Measurements from ENCODE around the gene CNOT9.

Gene CNOT9

DNA sequence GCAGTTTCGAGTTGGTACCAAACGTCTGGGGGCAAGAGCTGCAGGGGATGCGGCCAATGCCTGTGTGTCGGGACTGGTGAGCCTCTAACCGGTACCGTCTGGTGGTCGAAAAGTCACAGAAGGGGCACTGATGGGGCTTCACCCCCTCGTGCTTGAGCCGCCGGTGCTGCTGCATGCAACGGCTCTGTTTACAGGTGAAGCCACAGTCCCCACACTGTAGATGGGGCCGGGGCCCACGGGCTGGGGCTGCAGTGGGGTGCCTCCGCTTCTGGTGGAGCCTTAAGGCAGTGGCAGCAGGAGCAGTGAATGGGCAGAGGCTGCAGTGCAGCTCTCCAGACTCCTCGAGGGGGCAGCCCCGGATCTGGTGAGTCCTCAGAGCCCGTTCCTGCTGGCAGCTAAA lies 74.1 kb downstream of the CNOT9 start:
- Histone ChIP-seq H3K4me1 (ENCODE audit: control insufficient read depth, low read length) (no peaks in the 10 kb centered on the region), H4K20me1 (ENCODE audit: control insufficient read depth, insufficient read depth, low read depth, low read length) (peaks cover 3% of the 10 kb centered on the region; the same call in 1 of the 2 replicates), H3K4me2 (ENCODE audit: low read length) (no peak overlapping the region), H3K36me3 (ENCODE audit: control insufficient read depth, low read length) (peaks cover 87% of the 10 kb centered on the region), H3K27me3 (ENCODE audit: control insufficient read depth, low read length) (no peaks in the 10 kb centered on the region), H3K9me3 (ENCODE audit: control insufficient read depth, insufficient read depth, low read length) (no peaks in the 10 kb centered on the region), H3F3A (ENCODE audit: control insufficient read depth, insufficient read depth) (no peaks in the 10 kb centered on the region), H3K79me2 (ENCODE audit: control insufficient read depth, low read length) (peaks cover 5% of the 10 kb centered on the region), H3K9me2 (replicated peaks; ENCODE audit: control insufficient read depth, low read length) (no peaks in the 10 kb centered on the region), H3K27ac (ENCODE audit: low read depth, low read length) (no peak overlapping the region), H3K4me3 (ENCODE audit: low read length) (no peak overlapping the region)
- TF ChIP-seq EZH2phosphoT487 (IDR thresholded peaks at IDR 0.05; ENCODE audit: borderline replicate concordance, low read length) = no peak
- TF ChIP-seq, protein P1, sequence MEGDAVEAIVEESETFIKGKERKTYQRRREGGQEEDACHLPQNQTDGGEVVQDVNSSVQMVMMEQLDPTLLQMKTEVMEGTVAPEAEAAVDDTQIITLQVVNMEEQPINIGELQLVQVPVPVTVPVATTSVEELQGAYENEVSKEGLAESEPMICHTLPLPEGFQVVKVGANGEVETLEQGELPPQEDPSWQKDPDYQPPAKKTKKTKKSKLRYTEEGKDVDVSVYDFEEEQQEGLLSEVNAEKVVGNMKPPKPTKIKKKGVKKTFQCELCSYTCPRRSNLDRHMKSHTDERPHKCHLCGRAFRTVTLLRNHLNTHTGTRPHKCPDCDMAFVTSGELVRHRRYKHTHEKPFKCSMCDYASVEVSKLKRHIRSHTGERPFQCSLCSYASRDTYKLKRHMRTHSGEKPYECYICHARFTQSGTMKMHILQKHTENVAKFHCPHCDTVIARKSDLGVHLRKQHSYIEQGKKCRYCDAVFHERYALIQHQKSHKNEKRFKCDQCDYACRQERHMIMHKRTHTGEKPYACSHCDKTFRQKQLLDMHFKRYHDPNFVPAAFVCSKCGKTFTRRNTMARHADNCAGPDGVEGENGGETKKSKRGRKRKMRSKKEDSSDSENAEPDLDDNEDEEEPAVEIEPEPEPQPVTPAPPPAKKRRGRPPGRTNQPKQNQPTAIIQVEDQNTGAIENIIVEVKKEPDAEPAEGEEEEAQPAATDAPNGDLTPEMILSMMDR (IDR thresholded peaks at IDR 0.05; ENCODE audit: low read depth, low read length, poor library complexity, severe bottlenecking) = no peak

DNA sequence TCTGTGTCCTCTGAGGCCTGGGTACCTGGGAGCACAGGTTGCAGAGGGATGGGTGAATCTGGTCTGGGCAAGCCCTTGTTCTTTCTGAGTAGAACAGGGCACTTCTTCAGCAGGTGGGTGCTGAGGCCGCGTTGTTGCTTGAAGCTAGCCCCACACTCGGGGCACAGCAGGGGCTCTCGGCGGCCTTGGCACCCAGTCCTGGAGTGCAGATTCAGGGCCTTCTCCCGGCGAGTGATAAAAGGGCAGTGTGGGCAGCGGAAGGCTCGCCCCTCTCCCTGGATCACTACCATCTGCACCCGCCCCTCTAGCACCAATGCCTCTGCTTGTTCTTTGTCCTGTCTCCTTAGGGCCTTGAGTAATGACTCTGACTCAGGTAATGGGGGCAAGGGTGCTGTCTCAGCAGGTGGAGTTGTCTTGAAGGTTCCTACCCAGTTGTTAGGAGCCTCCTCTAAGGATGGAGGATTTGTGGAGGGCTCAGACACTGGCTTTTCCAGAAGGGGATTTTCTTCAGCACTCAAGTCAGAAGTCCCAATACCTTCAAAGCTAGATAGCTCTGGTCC lies 75.2 kb downstream of the CNOT9 start:
- Histone ChIP-seq H3K27me3 (ENCODE audit: control insufficient read depth, low read length) (no peaks in the 10 kb centered on the region), H3K36me3 (ENCODE audit: control insufficient read depth, low read length) (peaks cover 87% of the 10 kb centered on the region), H4K20me1 (ENCODE audit: control insufficient read depth, insufficient read depth, low read depth, low read length) (peaks cover 9% of the 10 kb centered on the region; the same call in 1 of the 2 replicates), H3K9me3 (ENCODE audit: control insufficient read depth, insufficient read depth, low read length) (no peaks in the 10 kb centered on the region), H3K4me3 (ENCODE audit: low read length) (no peak overlapping the region), H3K4me2 (ENCODE audit: low read length) (no peak overlapping the region), H3K79me2 (ENCODE audit: control insufficient read depth, low read length) (peaks cover 16% of the 10 kb centered on the region), H3K27ac (ENCODE audit: low read depth, low read length) (no peak overlapping the region), H3K9me2 (replicated peaks; ENCODE audit: control insufficient read depth, low read length) (no peaks in the 10 kb centered on the region), H3F3A (ENCODE audit: control insufficient read depth, insufficient read depth) (no peaks in the 10 kb centered on the region), H3K4me1 (ENCODE audit: control insufficient read depth, low read length) (no peaks in the 10 kb centered on the region)
- TF ChIP-seq EZH2phosphoT487 (IDR thresholded peaks at IDR 0.05; ENCODE audit: borderline replicate concordance, low read length) = no peak
- TF ChIP-seq, protein P1 (IDR thresholded peaks at IDR 0.05; ENCODE audit: low read depth, low read length, poor library complexity, severe bottlenecking) = no peak

DNA sequence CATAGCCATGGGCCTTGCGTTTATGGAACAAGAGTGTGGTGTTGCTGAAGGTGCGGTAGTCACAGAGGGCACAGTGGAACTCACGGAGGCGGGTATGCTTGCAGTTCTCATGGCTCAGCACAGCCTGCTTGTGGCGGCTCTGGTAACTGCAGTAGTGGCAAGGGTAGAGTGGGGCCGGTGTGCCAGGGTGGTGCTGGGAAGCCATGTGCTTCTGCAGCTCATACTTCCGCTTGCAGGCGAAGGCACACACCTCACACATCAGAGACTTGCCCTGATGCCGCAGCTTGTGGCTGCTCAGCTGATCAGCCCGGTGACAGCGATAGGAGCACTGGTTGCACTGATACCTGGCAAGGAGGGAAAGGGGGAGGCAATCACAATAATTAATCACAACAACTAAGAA lies 76.1 kb downstream of the CNOT9 start:
- H3K79me2 ChIP-seq (ENCODE audit: control insufficient read depth, low read length) = peaks cover 20% of the 10 kb centered on the region
- no peak overlapping the region for H3K4me2 ChIP-seq (ENCODE audit: low read length)
- no peaks in the 10 kb centered on the region for H3K4me1 ChIP-seq (ENCODE audit: control insufficient read depth, low read length)
- H3K9me3 ChIP-seq (ENCODE audit: control insufficient read depth, insufficient read depth, low read length) = no peaks in the 10 kb centered on the region
- no peaks in the 10 kb centered on the region for H3F3A ChIP-seq (ENCODE audit: control insufficient read depth, insufficient read depth)
- H3K36me3 ChIP-seq (ENCODE audit: control insufficient read depth, low read length) = peaks cover 90% of the 10 kb centered on the region
- H3K27me3 ChIP-seq (ENCODE audit: control insufficient read depth, low read length) = no peaks in the 10 kb centered on the region
- no peak for TF ChIP-seq EZH2phosphoT487 (IDR thresholded peaks at IDR 0.05; ENCODE audit: borderline replicate concordance, low read length)
- TF ChIP-seq, protein P1 (IDR thresholded peaks at IDR 0.05; ENCODE audit: low read depth, low read length, poor library complexity, severe bottlenecking) = no peak
- H3K9me2 ChIP-seq (replicated peaks; ENCODE audit: control insufficient read depth, low read length) = no peaks in the 10 kb centered on the region
- H4K20me1 ChIP-seq (ENCODE audit: control insufficient read depth, insufficient read depth, low read depth, low read length) = peaks cover 9% of the 10 kb centered on the region; the same call in 1 of the 2 replicates
- no peak overlapping the region for H3K4me3 ChIP-seq (ENCODE audit: low read length)
- H3K27ac ChIP-seq (ENCODE audit: low read depth, low read length) = no peak overlapping the region

Measured in DOHH2 (cell line).